ENCODE results near the gene TULP4. TPM values are rescaled to one million over a fixed set of nuclear protein-coding genes. Genes with fewer than 3 reads are reported as not detected.

Gene TULP4
- polyA plus RNA-seq, 3 donors: 6.5 to 10.6 (median 7.9) TPM

DNA sequence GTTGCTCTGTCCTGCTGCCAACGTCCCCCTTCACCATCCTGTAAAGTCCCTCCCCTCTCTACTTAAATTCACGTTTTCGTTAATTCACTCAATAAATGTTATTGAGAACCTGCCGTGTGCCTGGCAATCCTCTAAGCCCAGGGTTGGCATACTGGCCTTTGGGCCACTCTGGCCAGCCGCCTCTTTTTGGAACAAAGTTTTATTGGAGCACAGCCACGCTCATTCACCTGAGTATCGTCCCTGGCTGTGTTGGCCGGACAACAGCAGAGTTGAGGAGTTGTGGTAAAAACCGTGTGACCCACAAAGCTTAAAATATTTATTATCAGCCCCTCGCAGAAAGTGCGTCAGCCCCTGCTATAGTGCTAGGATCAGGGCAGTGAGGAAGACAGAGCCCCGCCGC lies 192.9 kb downstream of the TULP4 start:
- peaks cover 0 to 8% (median 2%) of the 10 kb centered on the region in 7 donors for H3K9me3 Mint-ChIP-seq

DNA sequence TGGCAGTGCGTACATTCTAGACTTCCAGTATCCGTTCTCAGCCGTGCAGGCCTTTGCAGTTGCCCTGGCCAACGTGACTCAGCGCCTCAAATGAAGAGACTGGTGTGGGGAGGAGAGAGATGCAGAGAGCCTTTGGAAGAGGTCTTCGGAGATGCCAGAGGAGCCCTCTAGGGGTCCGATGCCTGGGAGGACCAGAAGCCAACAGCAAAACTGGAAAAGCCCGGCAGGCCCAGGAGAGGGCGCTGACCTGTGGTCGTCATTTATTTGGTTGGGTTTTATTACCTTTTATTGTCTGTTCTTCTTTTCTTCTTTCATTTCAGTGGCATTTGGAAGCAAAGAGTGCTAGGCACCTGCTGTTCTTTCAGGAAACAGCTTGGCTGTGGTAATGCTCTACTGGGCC lies 194.3 kb downstream of the TULP4 start:
- no peaks in the 10 kb centered on the region for H3K27me3 ChIP-seq (ENCODE audit: control insufficient read depth in 2 of 2, insufficient read depth in 2 of 2, low read length in 2 of 2)
- no peak overlapping the region for H3K4me3 ChIP-seq (replicated peaks in 1 of 3; ENCODE audit: low read depth in 2 of 3, low read length in 3 of 3)
- WGBS (ENCODE audit: insufficient coverage): 97% methylated on average over 6 of the region's 10 CpGs
- H3K9me3 Mint-ChIP-seq: peaks cover 0 to 8% (median 2%) of the 10 kb centered on the region in 7 donors
- no peak overlapping the region for H3K4me2 ChIP-seq (replicated peaks; ENCODE audit: extremely low read depth, low read length, poor library complexity, severe bottlenecking)
- H3K4me1 Mint-ChIP-seq: no peaks in the 10 kb centered on the region
- no peak overlapping the region for H3K4me3 Mint-ChIP-seq
- H3K79me2 ChIP-seq (ENCODE audit: insufficient read depth, low read length): no peaks in the 10 kb centered on the region
- no peak overlapping the region for H3K27ac Mint-ChIP-seq
- peaks cover 26 to 50% of the 10 kb centered on the region in 2 donors for H3K36me3 Mint-ChIP-seq
- intact Hi-C loops (cut with micrococcal nuclease): no loop called here
- no peaks in the 10 kb centered on the region for H3K4me1 ChIP-seq (ENCODE audit: control insufficient read depth in 1 of 2, insufficient read depth in 2 of 2, low read length in 2 of 2)
- H2AFZ ChIP-seq (ENCODE audit: insufficient read depth, low read depth, low read length, poor library complexity, severe bottlenecking): no peak overlapping the region
- no peak overlapping the region for H3K9ac ChIP-seq (ENCODE audit: insufficient read depth, low read length, poor library complexity, severe bottlenecking)
- peaks cover 0 to 3% of the 10 kb centered on the region in 2 donors for H3K9me3 ChIP-seq (replicated peaks in 1 of 2; ENCODE audit: control insufficient read depth in 1 of 2, insufficient read depth in 1 of 2, low read length in 2 of 2)
- TF ChIP-seq, protein P1, sequence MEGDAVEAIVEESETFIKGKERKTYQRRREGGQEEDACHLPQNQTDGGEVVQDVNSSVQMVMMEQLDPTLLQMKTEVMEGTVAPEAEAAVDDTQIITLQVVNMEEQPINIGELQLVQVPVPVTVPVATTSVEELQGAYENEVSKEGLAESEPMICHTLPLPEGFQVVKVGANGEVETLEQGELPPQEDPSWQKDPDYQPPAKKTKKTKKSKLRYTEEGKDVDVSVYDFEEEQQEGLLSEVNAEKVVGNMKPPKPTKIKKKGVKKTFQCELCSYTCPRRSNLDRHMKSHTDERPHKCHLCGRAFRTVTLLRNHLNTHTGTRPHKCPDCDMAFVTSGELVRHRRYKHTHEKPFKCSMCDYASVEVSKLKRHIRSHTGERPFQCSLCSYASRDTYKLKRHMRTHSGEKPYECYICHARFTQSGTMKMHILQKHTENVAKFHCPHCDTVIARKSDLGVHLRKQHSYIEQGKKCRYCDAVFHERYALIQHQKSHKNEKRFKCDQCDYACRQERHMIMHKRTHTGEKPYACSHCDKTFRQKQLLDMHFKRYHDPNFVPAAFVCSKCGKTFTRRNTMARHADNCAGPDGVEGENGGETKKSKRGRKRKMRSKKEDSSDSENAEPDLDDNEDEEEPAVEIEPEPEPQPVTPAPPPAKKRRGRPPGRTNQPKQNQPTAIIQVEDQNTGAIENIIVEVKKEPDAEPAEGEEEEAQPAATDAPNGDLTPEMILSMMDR (IDR thresholded peaks at IDR 0.05): no peak
- H3K36me3 ChIP-seq (replicated peaks in 1 of 2; ENCODE audit: control insufficient read depth in 1 of 2, insufficient read depth in 2 of 2, low read length in 2 of 2): peaks cover 13 to 28% of the 10 kb centered on the region in 2 donors
- no peak overlapping the region for H3K27ac ChIP-seq (ENCODE audit: low read depth in 1 of 2, low read length in 2 of 2)
- no peaks in the 10 kb centered on the region for H4K20me1 ChIP-seq (ENCODE audit: insufficient read depth, low read length)
- no peak for DNase-seq
- H3K27me3 Mint-ChIP-seq (ENCODE audit: low read depth in 3 of 3): peaks cover 0 to 2% (median 0%) of the 10 kb centered on the region in 3 donors

More for the DNA sequence above, 192.9 kb downstream of the TULP4 start:
- Histone ChIP-seq H3K27me3 (ENCODE audit: control insufficient read depth in 2 of 2, insufficient read depth in 2 of 2, low read length in 2 of 2) (no peaks in the 10 kb centered on the region), H2AFZ (ENCODE audit: insufficient read depth, low read depth, low read length, poor library complexity, severe bottlenecking) (no peak overlapping the region), H3K4me1 (ENCODE audit: control insufficient read depth in 1 of 2, insufficient read depth in 2 of 2, low read length in 2 of 2) (no peaks in the 10 kb centered on the region), H3K27ac (ENCODE audit: low read depth in 1 of 2, low read length in 2 of 2) (no peak overlapping the region), H3K79me2 (ENCODE audit: insufficient read depth, low read length) (no peaks in the 10 kb centered on the region), H3K9ac (ENCODE audit: insufficient read depth, low read length, poor library complexity, severe bottlenecking) (no peak overlapping the region), H3K4me3 (replicated peaks in 1 of 3; ENCODE audit: low read depth in 2 of 3, low read length in 3 of 3) (no peak overlapping the region), H3K36me3 (replicated peaks in 1 of 2; ENCODE audit: control insufficient read depth in 1 of 2, insufficient read depth in 2 of 2, low read length in 2 of 2) (peaks cover 16 to 42% of the 10 kb centered on the region in 2 donors), H3K4me2 (replicated peaks; ENCODE audit: extremely low read depth, low read length, poor library complexity, severe bottlenecking) (no peak overlapping the region), H3K9me3 (replicated peaks in 1 of 2; ENCODE audit: control insufficient read depth in 1 of 2, insufficient read depth in 1 of 2, low read length in 2 of 2) (peaks cover 0 to 3% of the 10 kb centered on the region in 2 donors), H4K20me1 (ENCODE audit: insufficient read depth, low read length) (no peaks in the 10 kb centered on the region)
- H3K27me3 Mint-ChIP-seq (ENCODE audit: low read depth in 3 of 3): peaks cover 0 to 2% (median 0%) of the 10 kb centered on the region in 3 donors
- WGBS (ENCODE audit: insufficient coverage): 97% methylated on average over 7 of the region's 13 CpGs
- intact Hi-C loops (cut with micrococcal nuclease): no loop called here
- TF ChIP-seq, protein P1 (IDR thresholded peaks at IDR 0.05): no peak
- DNase-seq: no peak
- peaks cover 38 to 57% of the 10 kb centered on the region in 2 donors for H3K36me3 Mint-ChIP-seq
- H3K4me3 Mint-ChIP-seq: no peak overlapping the region
- H3K27ac Mint-ChIP-seq: peak overlapping the region in 2 of 7 donors; percentile 6 to 55
- H3K4me1 Mint-ChIP-seq: no peaks in the 10 kb centered on the region
